ENCODE results near the gene DHRS12.
"Not testable (repeated sequence)": the region's sequence is repeated elsewhere in the genome, so short reads cannot be mapped to it uniquely, and the experiment has no call there.

The DHRS12 gene

GRCh38 chr13:51826606-51827005 is 22.6 kb upstream of the DHRS12 start:
- no peak for DNase-seq

DNA sequence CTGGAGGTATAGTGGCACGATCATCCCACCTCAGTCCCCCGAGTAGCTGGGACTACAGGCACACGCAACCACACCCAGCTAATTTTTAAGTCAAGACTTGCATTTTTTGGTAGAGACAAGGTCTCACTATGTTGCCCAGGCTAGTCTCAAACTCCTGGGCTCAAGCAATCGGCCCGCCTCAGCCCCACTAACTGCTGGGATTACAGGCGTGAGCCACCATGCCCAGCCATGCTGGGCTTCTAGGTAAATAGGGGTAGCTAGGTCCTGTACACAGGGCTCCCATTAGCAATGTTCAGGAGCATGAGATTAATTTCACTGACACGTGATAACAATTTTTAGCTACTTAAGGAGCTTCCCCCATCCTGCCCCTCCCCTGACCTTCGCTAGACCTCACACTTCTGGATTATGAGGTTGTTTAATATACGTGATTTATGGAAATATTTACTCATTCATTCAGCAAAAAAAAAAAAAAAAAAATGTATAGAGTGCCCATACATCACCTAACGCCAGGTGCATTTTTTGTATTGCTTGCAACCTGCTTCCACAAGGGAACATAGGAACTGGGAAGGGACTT is 21.8 kb upstream of the DHRS12 start:
- no peak for DNase-seq

DNA sequence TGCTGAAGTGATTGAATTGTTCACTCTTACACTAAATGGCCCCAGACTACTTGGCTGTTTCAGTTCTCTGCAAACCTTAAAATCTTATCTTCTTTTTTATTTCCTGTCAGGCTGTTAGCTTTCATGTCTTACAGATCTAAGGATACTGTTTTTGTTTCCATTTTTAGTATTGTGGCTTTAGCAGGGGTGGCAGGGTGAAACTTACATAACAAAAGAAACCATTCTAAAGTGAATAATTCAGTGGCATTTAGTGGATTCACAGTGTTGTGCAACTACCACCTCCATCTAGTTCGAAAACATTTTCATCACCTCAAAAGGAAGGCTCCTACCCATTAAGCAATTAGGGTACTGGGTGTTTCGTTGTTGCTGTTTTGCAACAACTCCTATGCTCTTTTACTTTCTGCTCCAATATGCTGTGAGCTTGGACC is 21.2 kb upstream of the DHRS12 start:
- DNase-seq, result no peak

DNA sequence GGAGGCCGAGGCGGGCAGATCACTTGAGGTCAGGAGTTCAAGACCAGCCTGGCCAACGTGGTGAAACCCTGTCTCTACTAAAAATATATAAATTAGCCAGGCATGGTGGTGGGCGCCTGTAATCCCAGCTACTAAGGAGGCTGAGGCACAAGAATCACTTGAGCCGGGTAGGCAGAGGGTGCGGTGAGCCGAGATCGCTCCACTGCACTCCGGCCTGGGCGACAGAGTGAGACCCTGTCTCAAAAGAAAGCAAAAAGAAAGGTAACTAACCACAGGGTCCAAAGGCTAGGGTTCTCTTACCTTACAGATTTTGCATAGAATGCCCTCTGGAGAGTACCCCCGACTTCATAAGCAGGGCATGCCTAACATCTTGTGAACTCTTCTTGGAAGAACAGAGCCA is 20.7 kb upstream of the DHRS12 start:
- DNase-seq, result not testable (repeated sequence)

DNA sequence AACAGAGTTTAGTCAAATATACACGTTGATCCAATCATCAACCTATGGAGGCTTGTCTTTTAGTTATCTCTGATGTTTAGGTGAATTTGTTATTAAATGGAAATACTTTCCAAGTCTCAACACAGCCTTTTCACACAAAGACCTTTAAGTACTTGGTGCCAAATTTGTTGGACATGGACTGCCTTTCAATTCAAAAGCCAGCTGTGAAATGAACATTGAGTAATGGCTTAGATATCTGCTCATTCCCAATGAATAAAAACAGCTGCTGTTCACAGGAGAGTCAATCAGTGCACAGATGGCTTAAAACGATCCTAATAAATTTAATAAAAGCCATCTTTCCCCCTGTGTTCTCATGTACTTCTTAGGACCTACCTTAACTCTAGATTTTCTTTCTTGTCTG is 19.9 kb upstream of the DHRS12 start:
- no peak for DNase-seq

DNA sequence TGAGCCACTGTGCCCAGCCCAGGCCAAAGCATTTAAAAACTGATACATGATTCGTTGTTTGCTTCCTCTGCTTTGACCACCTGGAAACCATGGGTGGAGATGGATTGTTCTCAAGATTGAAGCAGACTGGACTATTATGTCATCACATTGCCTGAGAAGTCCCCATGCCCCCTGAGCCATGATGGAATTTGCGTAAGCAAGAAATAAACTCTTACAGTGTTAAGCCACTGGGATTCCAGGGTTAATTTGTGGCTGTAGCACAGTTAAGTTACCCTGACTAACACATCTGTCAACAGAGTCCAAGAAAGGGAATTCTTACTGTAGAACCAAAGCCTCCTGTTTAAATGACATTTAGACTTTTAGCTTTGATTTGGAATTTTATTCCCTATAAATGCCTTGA is 19.4 kb upstream of the DHRS12 start:
- DNase-seq, result no peak

- no peak for DNase-seq
Observed at GRCh38 chr13:51822106-51822815, 18.3 kb upstream of the DHRS12 start.

DNA sequence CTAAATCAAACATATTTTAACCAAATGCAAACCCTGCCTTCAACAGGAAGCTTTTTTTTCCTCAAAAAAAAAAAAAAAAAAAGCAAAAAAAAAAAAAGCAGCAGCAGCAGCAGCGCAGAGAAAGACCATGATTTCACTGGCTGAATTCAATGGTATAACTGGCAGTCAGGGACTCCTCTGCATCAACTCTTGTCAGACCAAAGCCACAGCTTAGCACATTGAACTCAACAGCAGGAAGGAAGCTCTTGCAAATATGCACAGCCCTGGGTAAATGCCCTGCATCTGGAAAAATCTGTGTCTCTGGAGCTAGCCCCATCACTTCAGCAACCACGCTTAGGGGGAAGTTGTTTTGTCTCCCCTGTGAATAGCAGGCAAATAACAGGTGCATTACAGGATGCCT is 17.6 kb upstream of the DHRS12 start:
- no peak for DNase-seq

DNA sequence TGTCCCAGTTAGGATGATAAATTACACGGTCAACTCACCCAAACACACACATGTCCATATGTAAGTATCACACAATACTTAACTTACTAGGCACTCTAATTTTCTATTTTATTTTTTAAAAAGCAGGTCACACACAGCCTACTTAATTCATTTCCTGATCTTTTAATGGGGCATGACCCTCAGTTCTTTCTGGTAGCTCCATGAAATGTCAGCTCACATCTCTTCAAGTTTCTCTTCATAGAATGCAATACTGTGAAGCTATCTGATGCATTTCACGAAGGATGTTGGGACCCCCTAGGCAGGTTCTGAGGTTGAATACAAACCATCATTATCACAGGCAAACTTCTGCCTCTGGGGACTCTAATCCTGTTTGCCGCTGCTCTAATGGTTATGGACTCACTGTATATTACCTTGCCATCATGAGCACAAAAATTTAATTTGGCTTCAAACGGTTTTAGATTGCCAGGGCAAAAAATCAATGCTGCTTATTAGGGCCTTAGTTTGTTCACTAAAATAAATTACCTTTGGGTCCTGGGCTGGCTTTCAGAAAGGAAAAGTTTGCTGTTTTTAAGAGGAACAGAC is 16.1 kb upstream of the DHRS12 start:
- DNase-seq, result no peak

- DNase-seq, result no peak
Observed at GRCh38 chr13:51819544-51819943, 15.6 kb upstream of the DHRS12 start.

DNA sequence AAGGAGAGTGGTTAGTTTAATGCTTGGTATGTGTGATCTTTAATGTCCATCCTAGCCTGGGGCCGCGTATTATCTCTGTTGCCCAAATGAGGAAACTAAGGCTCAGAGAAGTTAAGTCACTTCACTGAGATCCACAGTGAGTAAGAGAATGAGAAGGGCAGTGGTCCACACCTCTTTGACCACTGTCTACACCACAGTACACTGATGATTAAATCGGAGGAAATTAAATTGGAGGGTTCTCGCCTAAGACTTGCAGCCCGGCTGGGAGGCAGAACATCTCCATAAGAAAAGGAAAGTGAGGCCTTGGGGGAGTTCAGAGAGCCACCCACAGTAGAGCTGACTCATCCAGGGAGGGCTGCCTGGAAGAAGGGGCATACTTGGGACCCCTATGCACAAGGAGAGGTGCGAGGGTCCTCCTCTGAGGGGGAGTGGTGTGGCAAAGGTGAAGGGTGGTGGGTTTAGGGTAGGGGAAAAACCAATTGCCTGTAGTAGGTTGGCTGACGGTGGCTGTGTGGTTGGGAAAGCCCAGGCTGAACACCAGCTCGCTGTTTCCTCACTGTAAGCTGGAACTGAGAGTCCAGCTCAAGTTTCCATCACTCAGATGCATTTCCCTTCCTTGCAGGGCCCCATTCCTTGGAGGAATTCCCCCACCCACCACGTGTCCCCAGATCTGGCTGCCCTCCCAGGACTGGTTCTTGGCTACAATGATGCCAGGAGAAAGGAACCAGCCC is 15.0 kb upstream of the DHRS12 start:
- DNase-seq, result no peak

- no peak for DNase-seq
Observed at GRCh38 chr13:51818276-51818675, 14.3 kb upstream of the DHRS12 start.

DNA sequence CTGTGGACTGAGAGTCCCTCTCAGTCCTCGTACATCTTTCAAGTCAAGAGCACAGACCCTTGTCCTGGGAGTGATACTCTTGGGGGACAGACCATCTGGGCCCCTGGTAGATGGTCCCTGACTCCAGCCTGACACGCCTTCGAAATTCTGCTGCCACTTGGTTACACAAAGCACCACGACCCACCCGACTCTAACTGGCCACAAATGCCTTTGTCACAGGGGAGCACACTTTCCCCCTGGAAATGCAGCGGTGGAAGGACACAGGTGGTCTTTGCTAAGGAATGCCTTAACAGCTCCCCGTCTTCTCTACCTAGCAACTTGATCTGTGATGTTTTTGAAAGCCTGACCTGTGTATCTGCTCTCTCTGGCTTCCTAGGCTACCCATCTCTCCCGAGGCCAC is 13.8 kb upstream of the DHRS12 start:
- no peak for DNase-seq

DNA sequence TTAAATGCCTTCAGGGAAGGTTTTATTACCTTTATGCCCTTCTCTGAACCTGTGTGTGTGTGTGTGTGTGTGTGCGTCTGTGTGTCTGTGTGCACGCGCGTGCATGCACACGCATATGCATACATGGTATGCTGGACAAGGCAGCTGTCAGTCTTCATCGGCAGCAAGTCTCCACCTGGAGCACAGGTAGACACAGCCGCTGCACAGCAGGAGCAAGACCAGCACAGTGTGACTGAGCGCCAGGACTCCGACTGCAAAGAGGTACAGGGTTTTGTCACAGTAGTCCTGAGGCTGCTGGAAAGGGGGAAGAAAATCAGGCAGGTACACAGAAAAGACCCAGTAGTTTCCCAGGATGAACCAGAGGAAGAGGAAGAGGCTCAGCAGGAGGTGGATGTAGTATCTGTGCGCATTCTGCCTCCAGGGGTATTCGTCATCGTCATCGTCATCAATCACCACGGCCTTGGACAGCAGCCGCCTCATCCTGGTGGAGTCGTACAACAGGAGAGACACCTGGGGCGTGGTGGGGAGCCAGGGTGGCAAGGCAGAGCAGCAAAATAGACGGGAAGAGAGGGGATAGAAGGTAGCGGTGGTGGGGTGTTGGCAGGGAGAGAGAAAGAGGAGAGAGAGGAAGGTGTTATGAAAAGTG is 12.8 kb upstream of the DHRS12 start:
- DNase-seq, result no peak

GRCh38 chr13:51815848-51816247 is 11.9 kb upstream of the DHRS12 start:
- DNase-seq, result no peak

DNA sequence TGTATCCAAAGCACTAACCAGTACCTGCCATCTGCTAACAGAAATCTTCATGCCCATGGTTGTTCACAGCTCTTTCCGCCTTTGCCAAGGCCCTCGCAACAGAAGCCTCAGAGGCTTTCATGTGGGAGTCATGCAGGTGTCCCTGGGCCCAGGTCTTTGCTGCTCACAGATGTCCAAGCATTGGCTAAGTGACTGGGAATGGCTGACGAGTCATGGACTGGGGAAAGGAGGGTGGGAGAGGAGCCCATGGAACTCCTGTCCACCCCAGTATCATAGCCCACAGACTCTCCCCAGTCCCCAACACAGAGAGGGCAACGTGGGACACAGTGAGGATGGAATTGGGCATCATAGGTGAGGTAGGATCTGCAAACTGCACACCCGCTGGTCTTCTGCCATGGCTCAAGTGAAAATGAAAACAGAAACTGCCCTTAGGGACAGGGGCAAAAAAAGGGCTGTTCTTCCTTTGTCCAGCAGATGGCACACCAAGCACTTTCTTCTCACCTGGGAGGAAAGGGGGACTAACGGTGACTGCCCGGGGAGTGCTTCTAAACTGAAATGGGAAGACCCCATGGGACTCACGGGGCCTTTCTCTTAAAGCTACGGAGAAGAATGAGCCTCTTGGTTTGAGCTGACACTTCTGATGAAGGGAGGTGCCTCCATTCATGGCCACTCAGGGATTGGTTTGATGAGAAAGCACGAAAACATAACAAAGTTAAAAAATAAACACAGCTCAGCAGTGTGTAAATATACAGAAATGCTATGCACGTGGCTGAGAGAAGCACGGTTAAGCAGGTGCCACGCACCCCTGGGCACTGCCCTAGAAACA is 11.1 kb upstream of the DHRS12 start:
- DNase-seq, result peak; percentile 47

GRCh38 chr13:51814071-51814470 is 10.1 kb upstream of the DHRS12 start:
- no peak for DNase-seq

DNA sequence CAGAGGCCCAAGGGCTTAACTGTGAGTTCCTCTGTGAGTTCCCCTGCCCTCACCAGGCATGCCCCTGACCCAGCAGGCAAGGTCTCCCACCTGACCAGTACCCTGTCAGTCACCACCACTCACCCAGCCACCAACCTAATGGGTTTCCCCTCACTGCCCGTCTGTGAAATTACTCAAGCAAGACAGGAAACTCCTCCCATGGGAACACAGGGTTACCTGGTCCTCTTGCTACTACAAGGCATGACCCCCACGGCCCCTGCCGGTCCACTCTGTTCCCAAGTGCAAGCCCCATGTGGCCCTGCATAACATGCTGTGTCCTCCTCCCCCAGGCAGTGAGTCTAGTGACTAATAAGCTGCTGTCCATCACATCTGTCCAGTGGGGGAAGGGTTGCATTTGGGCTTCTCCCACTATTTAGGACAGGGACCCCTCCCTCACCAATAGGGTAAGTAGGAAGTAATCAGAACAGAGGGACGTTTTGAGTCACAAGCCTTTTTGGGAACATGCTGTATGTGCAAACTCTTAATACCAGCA is 8.0 kb upstream of the DHRS12 start:
- no peak for DNase-seq

DNA sequence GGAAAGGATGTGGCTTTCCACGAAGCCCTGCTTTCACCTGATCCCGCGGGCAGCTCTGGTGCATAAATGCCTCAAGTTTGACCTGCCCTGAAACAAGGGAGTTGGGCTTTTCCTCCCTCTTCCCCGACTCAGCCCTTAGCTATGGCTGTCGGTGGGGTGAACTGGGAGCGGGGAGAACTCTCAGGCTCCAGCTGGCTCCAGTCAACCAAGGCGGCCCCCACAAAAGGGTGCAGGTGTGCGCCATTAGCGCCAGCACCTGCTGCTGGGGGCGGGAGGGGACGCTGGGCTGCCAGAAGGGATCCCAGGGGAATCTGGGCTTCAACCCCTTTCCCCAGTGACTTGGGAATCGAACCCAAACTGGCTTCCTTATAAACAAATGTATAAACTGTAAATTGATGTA is 7.1 kb upstream of the DHRS12 start:
- DNase-seq, result no peak

GRCh38 chr13:51808811-51809210 is 4.8 kb upstream of the DHRS12 start:
- DNase-seq, result no peak

- no peak for DNase-seq
Observed at GRCh38 chr13:51807041-51807440, 3.1 kb upstream of the DHRS12 start.

DNA sequence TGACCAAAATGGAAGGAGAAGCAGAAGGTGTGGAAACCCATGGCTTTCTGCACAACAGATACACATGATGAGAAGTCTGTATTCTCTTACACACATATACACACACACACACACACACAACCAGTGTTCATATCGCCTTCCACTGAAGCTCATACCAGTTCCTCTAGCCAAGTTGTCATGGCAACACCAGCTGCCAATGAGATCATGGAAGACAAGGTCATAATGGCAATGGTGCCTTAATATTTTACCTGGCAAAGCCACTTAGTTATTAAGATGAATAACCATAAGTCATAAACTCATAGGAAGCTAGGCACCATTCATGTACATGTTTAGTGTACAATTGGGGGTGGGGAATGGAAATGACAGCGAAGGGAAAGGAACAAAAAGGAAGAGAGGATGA is 2.6 kb upstream of the DHRS12 start:
- peak; percentile 23 for DNase-seq

Data from fibroblast of skin of right biceps (primary cell).